Measurements from ENCODE around the gene RENBP.

Gene RENBP

GRCh38 chrX:153932220-153932915 is 12.1 kb downstream of the RENBP start:
- no peak for DNase-seq

- no peak for DNase-seq
These were observed 12.7 kb downstream of the RENBP start for GRCh38 chrX:153931748-153932147.

GRCh38 chrX:153931151-153931550 is 13.3 kb downstream of the RENBP start:
- no peak for DNase-seq

- no peak for DNase-seq
These were observed 14.2 kb downstream of the RENBP start for GRCh38 chrX:153930011-153930910.

- DNase-seq = no peak
These were observed 14.9 kb downstream of the RENBP start for GRCh38 chrX:153929576-153929975.

GRCh38 chrX:153928846-153929245 is 15.6 kb downstream of the RENBP start:
- no peak for DNase-seq

GRCh38 chrX:153927922-153928760 is 16.3 kb downstream of the RENBP start:
- DNase-seq = peak; percentile 96 to 97 (median 97)

GRCh38 chrX:153927672-153927921 is 16.8 kb downstream of the RENBP start:
- no peak for DNase-seq

GRCh38 chrX:153926858-153927671 is 17.4 kb downstream of the RENBP start:
- DNase-seq = peak; percentile 72 to 83 (median 81)

- DNase-seq = no peak
These were observed 17.9 kb downstream of the RENBP start for GRCh38 chrX:153926552-153926857.

- DNase-seq = peak; percentile 40 to 70 (median 51)
These were observed 18.5 kb downstream of the RENBP start, which contains the start of gene ARHGAP4 for GRCh38 chrX:153925739-153926551. TSS of gene ARHGAP4 (minus strand) at chrX:153926264. CDS start at chrX:153926202, 62 bp downstream.

GRCh38 chrX:153925387-153925738 is 19.1 kb downstream of the RENBP start:
- peak in 1 of 3 donors; percentile 36 for DNase-seq

GRCh38 chrX:153924149-153924861 is 20.1 kb downstream of the RENBP start:
- DNase-seq = peak; percentile 70 to 75 (median 71)

GRCh38 chrX:153922932-153923857 is 21.2 kb downstream of the RENBP start:
- DNase-seq = peak in 1 of 3 donors; percentile 40

GRCh38 chrX:153921511-153922446 is 22.7 kb downstream of the RENBP start:
- no peak for DNase-seq

GRCh38 chrX:153921070-153921469 is 23.4 kb downstream of the RENBP start:
- no peak for DNase-seq

GRCh38 chrX:153920546-153920945 is 23.9 kb downstream of the RENBP start:
- no peak for DNase-seq

GRCh38 chrX:153919281-153919680 is 25.2 kb downstream of the RENBP start:
- no peak for DNase-seq

- no peak for DNase-seq
These were observed 26.6 kb downstream of the RENBP start for GRCh38 chrX:153917869-153918268.
